Endothelial cell (in vitro differentiated cells): ENCODE measurements around the gene GUCD1. TPM values are rescaled to one million over a fixed set of nuclear protein-coding genes. Genes with fewer than 3 reads are reported as not detected.
A peak's percentile ranks its signal among the peaks of the same experiment; 100 is the strongest.

Source experiments
- DNase-seq: peaks from one replicate; pipeline ENCODE4 v3.0.0; 2021; ENCODE audit warnings: low spot score
- H3K27ac Mint-ChIP-seq: one replicate; pipeline ENCODE4 v1.8.0; 2021; ENCODE audit warnings: mixed read lengths, inconsistent platforms; ENCODE audit not compliant: unreplicated experiment
- H3K27me3 Mint-ChIP-seq: one replicate; pipeline ENCODE4 v1.8.0; 2021; ENCODE audit warnings: mild to moderate bottlenecking, moderate library complexity, mixed read lengths, inconsistent platforms; ENCODE audit not compliant: unreplicated experiment
- H3K36me3 Mint-ChIP-seq: one replicate; pipeline ENCODE4 v1.8.0; 2021; ENCODE audit warnings: mild to moderate bottlenecking, low read depth, mixed read lengths, inconsistent platforms; ENCODE audit not compliant: unreplicated experiment
- H3K4me1 Mint-ChIP-seq: one replicate; pipeline ENCODE4 v1.8.0; 2021; ENCODE audit warnings: mild to moderate bottlenecking, mixed read lengths, inconsistent platforms; ENCODE audit not compliant: unreplicated experiment
- H3K4me3 Mint-ChIP-seq: one replicate; pipeline ENCODE4 v1.8.0; 2021; ENCODE audit warnings: mild to moderate bottlenecking, mixed read lengths, inconsistent platforms; ENCODE audit not compliant: unreplicated experiment
- H3K9me3 Mint-ChIP-seq: one replicate; pipeline ENCODE4 v1.8.0; 2021; ENCODE audit warnings: mixed read lengths, inconsistent platforms; ENCODE audit not compliant: unreplicated experiment
- CTCF ChIP-seq: fragments of 200-600 bp; sonication (generic); IDR thresholded peaks from one replicate; pipeline ENCODE4 v1.5.0; 2021; ENCODE audit warnings: antibody characterized with exemption; ENCODE audit not compliant: unreplicated experiment
- total RNA-seq: library from RNA; stranded (reverse); fragmentation: NEBNext Ultra II Directional; extraction: Animal tissue kit (Norgen Biotek cat#: 25700); gene quantifications from one replicate; pipeline ENCODE4 v1.2.1, GENCODE V29; 2021; ENCODE audit not compliant: unreplicated experiment

Gene GUCD1
- total RNA-seq, 1 donor from 2014 or later: 83.8 TPM

GRCh38 chr22:24506802-24507438 is 48.0 kb downstream of the GUCD1 start:
- H3K36me3 Mint-ChIP-seq: no peaks in the 10 kb centered on the region
- H3K27me3 Mint-ChIP-seq: peaks cover 7% of the 10 kb centered on the region
- peaks cover 55% of the 10 kb centered on the region for H3K4me1 Mint-ChIP-seq
- TF ChIP-seq CTCF: no peak
- H3K4me3 Mint-ChIP-seq: peak overlapping the region; percentile 28
- peak overlapping the region; percentile 75 for H3K27ac Mint-ChIP-seq
- H3K9me3 Mint-ChIP-seq: no peaks in the 10 kb centered on the region
- no peak for DNase-seq

GRCh38 chr22:24504956-24505736 is 49.8 kb downstream of the GUCD1 start:
- Mint-ChIP-seq H3K27ac (no peak overlapping the region), H3K4me3 (no peak overlapping the region), H3K4me1 (peaks cover 61% of the 10 kb centered on the region), H3K36me3 (no peaks in the 10 kb centered on the region), H3K27me3 (peaks cover 7% of the 10 kb centered on the region), H3K9me3 (no peaks in the 10 kb centered on the region)
- DNase-seq: no peak
- no peak for TF ChIP-seq CTCF

- Mint-ChIP-seq H3K4me1 (peaks cover 61% of the 10 kb centered on the region), H3K27me3 (peaks cover 7% of the 10 kb centered on the region), H3K27ac (no peak overlapping the region), H3K36me3 (no peaks in the 10 kb centered on the region), H3K9me3 (no peaks in the 10 kb centered on the region), H3K4me3 (no peak overlapping the region)
- TF ChIP-seq CTCF: no peak
- no peak for DNase-seq
These were observed 50.4 kb downstream of the GUCD1 start for GRCh38 chr22:24504540-24504939.

GRCh38 chr22:24503843-24504338 is 51.0 kb downstream of the GUCD1 start:
- peaks cover 7% of the 10 kb centered on the region for H3K27me3 Mint-ChIP-seq
- DNase-seq: no peak
- peaks cover 58% of the 10 kb centered on the region for H3K4me1 Mint-ChIP-seq
- no peak overlapping the region for H3K27ac Mint-ChIP-seq
- no peaks in the 10 kb centered on the region for H3K36me3 Mint-ChIP-seq
- no peak for TF ChIP-seq CTCF
- no peaks in the 10 kb centered on the region for H3K9me3 Mint-ChIP-seq
- no peak overlapping the region for H3K4me3 Mint-ChIP-seq
